NCI-H526 treated with DMSO at 0.1 percent for 48 hours (cell line): ENCODE data around the gene ARHGAP33.
"Not testable (repeated sequence)": the region's sequence is repeated elsewhere in the genome, so short reads cannot be mapped to it uniquely, and the experiment has no call there.

Experiments
- DNase-seq: peaks from one replicate; lab custom pipeline; 2025; lab: John Stamatoyannopoulos, UW

ARHGAP33 gene

DNA sequence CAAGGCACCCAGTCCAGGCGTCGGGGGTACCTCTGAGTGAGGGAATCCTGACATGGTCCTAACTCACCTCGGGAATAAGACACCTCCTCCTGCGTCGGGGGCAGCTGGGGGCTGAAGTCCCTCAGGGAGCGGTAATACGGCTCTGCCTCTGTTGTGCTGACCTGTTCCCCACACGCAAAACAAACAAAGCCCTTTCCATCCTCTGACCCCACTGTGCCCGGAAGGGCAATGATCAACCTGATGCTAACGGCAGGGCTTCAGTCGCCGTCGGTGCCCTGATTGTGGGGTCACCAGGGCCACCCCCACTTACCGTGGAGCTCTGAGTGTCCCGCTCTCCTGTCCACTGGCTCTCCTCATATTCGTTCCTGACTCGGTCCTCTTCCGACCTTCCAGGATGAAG is 55.6 kb downstream of the ARHGAP33 start:
- DNase-seq: no peak

DNA sequence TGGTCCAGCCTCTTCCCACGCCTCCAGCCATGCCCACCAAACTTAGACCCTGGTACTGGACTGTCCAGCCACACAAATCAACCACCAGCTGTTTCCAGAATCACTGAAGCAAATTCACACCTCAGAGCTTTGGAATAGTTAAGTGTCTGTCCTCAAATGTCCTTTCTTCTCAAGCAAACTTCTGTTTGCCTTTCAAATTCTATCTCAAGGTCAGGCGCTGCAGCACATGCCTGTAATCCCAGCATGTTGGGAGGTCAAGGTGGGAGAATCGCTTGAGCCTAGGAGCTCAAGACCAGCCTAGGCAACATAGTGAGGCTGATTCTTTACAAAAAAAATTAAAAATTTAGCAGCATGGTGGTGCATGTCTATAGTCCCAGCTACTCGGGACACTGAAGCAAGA is 56.7 kb downstream of the ARHGAP33 start:
- no peak for DNase-seq

DNA sequence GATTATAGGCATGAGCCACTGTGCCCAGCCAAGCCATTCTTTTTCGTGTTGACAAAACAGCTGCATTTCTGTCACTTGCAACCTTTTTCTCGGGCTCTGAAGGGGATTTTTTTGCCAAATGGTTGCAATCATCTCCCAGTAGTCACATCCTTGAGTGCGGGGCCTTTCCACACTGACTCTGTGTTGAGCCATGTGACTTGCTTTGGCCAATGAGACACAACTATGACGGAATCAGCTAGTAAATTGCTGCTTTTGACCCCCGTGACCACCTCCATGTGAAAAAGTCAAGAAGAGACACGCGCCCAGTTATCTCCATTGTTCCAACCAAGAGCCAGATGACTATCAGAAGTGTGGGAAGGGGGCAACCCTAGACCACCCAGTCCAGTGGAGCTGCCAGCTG is 58.6 kb downstream of the ARHGAP33 start:
- no peak for DNase-seq

DNA sequence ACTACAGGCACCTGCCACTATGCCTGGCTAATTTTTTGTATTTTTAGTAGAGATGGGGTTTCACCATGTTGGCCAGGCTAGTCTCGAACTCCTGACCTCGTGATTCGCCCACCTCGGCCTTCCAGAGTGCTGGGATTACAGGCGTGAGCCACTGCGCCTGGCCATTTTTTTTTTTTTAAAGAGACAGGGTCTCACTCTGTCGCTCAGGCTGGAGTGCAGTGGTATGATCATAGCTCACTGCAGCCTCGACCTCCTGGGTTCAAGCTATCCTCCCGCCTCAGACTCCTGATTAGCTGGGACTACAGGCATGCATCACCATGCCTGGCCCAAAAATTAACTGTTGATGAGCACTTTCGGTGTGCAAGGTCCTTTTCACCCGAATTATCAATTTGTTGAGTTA is 60.7 kb downstream of the ARHGAP33 start:
- not testable (repeated sequence) for DNase-seq
